ENCODE data around the gene PSEN1. TPM values are rescaled to one million over a fixed set of nuclear protein-coding genes. Genes with fewer than 3 reads are reported as not detected.

PSEN1 gene
- total RNA-seq, 1 experiment from 2014 or later = 55.1 TPM

GRCh38 chr14:73258076-73258475 lies 121.8 kb downstream of the PSEN1 start:
- DNase-seq (ENCODE audit: unreplicated experiment) = no peak
- Mint-ChIP-seq H3K27ac (ENCODE audit: low read depth, unreplicated experiment) (no peak overlapping the region), H3K27me3 (ENCODE audit: insufficient read depth, unreplicated experiment) (no peaks in the 10 kb centered on the region), H3K36me3 (ENCODE audit: insufficient read depth, unreplicated experiment) (no peaks in the 10 kb centered on the region), H3K4me3 (ENCODE audit: unreplicated experiment) (no peak overlapping the region), H3K9me3 (ENCODE audit: unreplicated experiment) (no peaks in the 10 kb centered on the region), H3K4me1 (ENCODE audit: insufficient read depth, unreplicated experiment) (no peaks in the 10 kb centered on the region)
- ChIA-PET CTCF (no interaction called here), POLR2A (no interaction called here)
- intact Hi-C loops (cut with micrococcal nuclease) = no loop called here
- no TSS peak for BruUV-seq (replicated peaks)
- TF ChIP-seq CTCF (IDR thresholded peaks at IDR 0.05; ENCODE audit: unreplicated experiment) = no peak

DNA sequence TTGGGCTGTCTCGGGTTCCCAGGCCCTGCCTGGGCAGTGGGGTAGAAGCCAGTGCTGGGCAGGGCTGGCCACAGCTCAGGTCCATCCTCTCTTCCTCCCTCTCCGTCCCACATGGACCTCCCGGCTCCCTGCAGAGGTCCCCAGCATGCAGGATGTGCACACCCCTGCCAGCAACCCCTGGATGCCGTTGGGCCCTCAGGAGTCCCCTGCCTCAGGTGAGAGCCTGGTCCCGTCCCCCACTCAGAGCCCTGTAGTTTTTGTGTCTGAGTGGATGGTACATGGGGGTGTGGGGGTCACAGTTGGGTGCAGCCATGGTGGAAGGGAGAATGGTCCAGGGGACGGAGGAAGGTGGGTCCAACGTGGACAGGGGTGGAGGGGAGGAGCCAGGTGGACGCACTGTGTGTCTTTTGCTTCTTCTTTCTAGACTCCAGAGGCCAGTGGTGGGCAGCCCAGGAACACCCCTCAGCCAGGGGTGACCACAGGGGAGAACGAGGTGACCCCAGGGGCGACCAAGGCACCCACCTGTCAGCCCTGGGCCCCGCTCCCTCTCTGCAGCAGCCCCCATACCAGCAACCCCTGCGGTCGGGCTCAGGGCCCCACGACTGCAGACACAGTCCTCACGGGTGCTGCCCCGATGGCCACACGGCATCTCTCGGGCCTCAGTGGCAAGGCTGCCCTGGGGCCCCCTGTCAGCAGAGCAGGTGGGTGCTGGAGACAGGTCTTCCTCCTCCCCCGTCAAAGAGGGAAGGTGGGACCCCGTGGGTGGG lies 122.7 kb downstream of the PSEN1 start:
- H3K36me3 Mint-ChIP-seq (ENCODE audit: insufficient read depth, unreplicated experiment) = no peaks in the 10 kb centered on the region
- no peaks in the 10 kb centered on the region for H3K27me3 Mint-ChIP-seq (ENCODE audit: insufficient read depth, unreplicated experiment)
- no peaks in the 10 kb centered on the region for H3K4me1 Mint-ChIP-seq (ENCODE audit: insufficient read depth, unreplicated experiment)
- DNase-seq (ENCODE audit: unreplicated experiment) = no peak
- no peak overlapping the region for H3K4me3 Mint-ChIP-seq (ENCODE audit: unreplicated experiment)
- ChIA-PET POLR2A (no interaction called here), CTCF (no interaction called here)
- no peaks in the 10 kb centered on the region for H3K9me3 Mint-ChIP-seq (ENCODE audit: unreplicated experiment)
- no TSS peak for BruUV-seq (replicated peaks)
- TF ChIP-seq CTCF (IDR thresholded peaks at IDR 0.05; ENCODE audit: unreplicated experiment) = no peak
- intact Hi-C loops (cut with micrococcal nuclease) = no loop called here
- no peak overlapping the region for H3K27ac Mint-ChIP-seq (ENCODE audit: low read depth, unreplicated experiment)

DNA sequence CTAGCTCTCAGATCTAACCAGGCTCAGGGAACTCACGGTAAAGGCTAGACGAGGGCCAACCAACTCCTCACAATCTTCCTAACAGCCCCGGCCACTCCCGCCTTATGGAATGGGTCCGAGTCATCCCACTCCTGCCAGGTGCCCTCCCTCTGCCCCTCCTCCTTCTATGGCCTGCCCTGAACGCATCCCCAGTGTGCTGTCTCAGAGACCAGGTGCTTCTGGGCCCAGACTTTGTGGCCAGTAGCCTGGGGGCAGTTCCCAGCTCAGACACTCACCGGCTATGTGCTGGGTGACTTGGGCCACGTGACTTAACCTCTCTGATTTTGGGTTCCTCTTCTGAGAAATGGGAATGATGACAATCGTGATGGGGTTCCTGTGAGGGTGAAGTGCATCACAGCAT lies 123.5 kb downstream of the PSEN1 start:
- no peaks in the 10 kb centered on the region for H3K36me3 Mint-ChIP-seq (ENCODE audit: insufficient read depth, unreplicated experiment)
- no peaks in the 10 kb centered on the region for H3K4me1 Mint-ChIP-seq (ENCODE audit: insufficient read depth, unreplicated experiment)
- ChIA-PET POLR2A (no interaction called here), CTCF (interaction anchor here (0.6 kb wide), 1 partner anchor 211 kb away, joined by 3 read pairs; no protein-coding TSS in a partner anchor)
- intact Hi-C loops (cut with micrococcal nuclease) = no loop called here
- H3K9me3 Mint-ChIP-seq (ENCODE audit: unreplicated experiment) = no peaks in the 10 kb centered on the region
- DNase-seq (ENCODE audit: unreplicated experiment) = no peak
- BruUV-seq (replicated peaks) = no TSS peak
- no peaks in the 10 kb centered on the region for H3K27me3 Mint-ChIP-seq (ENCODE audit: insufficient read depth, unreplicated experiment)
- H3K27ac Mint-ChIP-seq (ENCODE audit: low read depth, unreplicated experiment) = no peak overlapping the region
- TF ChIP-seq CTCF (IDR thresholded peaks at IDR 0.05; ENCODE audit: unreplicated experiment) = no peak
- no peak overlapping the region for H3K4me3 Mint-ChIP-seq (ENCODE audit: unreplicated experiment)

DNA sequence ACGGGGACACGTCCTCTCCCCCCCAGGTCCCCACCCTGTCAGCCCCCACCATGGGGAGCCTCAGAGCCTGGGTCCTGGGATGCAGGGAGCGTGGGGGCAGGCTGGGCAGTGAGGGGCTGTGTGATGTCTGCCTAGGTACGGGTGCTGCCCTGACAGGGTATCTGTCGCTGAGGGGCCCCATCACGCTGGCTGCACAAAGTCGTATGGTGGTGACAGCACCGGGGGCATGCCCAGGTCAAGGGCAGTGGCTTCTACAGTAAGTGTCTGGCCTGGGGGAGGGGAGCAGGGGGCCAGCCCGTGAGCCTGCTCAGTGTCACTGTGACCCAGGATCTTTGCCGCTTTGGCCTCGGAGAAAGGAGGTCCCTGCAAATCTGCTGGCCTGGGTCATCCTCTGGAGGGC lies 124.3 kb downstream of the PSEN1 start:
- no peak overlapping the region for H3K27ac Mint-ChIP-seq (ENCODE audit: low read depth, unreplicated experiment)
- no peak overlapping the region for H3K4me3 Mint-ChIP-seq (ENCODE audit: unreplicated experiment)
- no peak for TF ChIP-seq CTCF (IDR thresholded peaks at IDR 0.05; ENCODE audit: unreplicated experiment)
- no peaks in the 10 kb centered on the region for H3K9me3 Mint-ChIP-seq (ENCODE audit: unreplicated experiment)
- H3K4me1 Mint-ChIP-seq (ENCODE audit: insufficient read depth, unreplicated experiment) = no peaks in the 10 kb centered on the region
- DNase-seq (ENCODE audit: unreplicated experiment) = no peak
- H3K27me3 Mint-ChIP-seq (ENCODE audit: insufficient read depth, unreplicated experiment) = no peaks in the 10 kb centered on the region
- no TSS peak for BruUV-seq (replicated peaks)
- intact Hi-C loops (cut with micrococcal nuclease) = no loop called here
- POLR2A ChIA-PET = no interaction called here
- no peaks in the 10 kb centered on the region for H3K36me3 Mint-ChIP-seq (ENCODE audit: insufficient read depth, unreplicated experiment)
- CTCF ChIA-PET = no interaction called here
